CD4-positive, alpha-beta T cell treated with Interleukin-6 for 4 hours (primary cell): ENCODE data around the gene CERS1.
A peak's percentile ranks its signal among the peaks of the same experiment; 100 is the strongest.

Source experiments
- DNase-seq: peaks from one replicate; pipeline ENCODE4 v3.0.0-alpha.2; 2020; ENCODE audit warnings: mixed read lengths

Gene CERS1

DNA sequence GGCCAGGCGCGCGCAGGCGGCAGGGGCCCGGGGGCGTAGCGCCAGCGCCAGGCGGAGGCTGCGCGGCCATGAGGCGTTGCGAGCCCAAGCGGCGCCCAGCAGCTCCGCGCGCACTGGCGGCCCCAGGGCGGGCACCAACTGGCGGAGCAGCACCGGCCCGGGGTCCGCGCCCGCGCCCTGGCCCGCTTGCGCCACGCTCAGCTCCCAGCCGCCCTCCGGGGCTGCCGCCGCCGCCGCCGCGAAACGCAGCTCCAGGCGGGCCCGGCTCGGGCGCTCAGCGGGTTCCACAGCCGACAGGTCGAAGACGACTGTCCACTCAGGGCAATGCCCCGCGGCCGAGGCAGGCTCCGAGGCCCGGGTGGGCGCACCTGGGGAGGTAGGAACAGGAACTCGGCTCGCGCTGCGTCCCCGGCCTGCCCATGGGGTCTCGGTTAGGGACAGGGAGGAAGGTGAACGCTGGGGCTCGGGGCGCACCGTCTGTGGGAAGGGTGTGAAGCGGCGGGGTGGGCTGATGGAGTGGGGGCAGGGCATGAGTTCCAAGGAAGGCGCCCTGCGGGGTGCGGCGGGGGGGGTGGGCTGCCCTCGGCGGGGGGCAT, 26.8 kb downstream of the CERS1 start:
- DNase-seq = no peak

DNA sequence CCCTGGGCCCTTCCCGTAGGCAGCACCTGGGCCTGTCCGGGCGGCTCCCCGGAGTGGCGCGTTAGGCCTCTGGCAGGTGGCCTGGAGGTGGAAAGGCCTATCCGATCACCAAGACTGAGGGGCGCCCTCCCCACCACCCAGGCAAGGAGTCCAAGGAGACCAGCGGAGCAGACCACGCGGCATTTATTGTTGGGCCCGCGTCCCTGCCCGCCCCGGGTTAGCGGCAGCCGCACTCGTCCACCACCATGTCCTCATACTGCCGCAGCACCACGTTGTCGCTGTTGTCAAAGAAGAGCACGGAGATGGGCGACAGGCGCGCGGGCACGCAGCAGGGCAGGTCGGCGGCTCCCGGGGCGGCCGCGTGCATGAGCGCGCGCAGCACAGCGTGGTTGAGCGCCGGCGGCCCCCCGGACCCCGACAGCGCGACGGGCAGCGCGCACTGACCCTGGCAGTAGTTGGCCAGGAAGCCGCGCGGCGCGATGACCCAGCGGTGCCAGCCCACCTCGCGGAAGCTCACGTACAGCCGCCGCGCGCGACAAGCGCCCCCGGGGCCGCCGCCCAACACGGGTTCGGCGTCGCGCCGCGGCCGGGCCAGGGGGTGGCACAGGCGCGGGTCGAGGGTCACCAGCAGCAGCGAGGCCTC, 27.5 kb downstream of the CERS1 start:
- DNase-seq = no peak

- no peak for DNase-seq
These were observed 28.2 kb downstream of the CERS1 start for GRCh38 chr19:18867751-18868150.

- no peak for DNase-seq
These were observed 28.8 kb downstream of the CERS1 start for GRCh38 chr19:18867199-18867598.

GRCh38 chr19:18866800-18867123, 29.2 kb downstream of the CERS1 start:
- no peak for DNase-seq

GRCh38 chr19:18865973-18866799, 29.8 kb downstream of the CERS1 start:
- peak; percentile 66 for DNase-seq

DNA sequence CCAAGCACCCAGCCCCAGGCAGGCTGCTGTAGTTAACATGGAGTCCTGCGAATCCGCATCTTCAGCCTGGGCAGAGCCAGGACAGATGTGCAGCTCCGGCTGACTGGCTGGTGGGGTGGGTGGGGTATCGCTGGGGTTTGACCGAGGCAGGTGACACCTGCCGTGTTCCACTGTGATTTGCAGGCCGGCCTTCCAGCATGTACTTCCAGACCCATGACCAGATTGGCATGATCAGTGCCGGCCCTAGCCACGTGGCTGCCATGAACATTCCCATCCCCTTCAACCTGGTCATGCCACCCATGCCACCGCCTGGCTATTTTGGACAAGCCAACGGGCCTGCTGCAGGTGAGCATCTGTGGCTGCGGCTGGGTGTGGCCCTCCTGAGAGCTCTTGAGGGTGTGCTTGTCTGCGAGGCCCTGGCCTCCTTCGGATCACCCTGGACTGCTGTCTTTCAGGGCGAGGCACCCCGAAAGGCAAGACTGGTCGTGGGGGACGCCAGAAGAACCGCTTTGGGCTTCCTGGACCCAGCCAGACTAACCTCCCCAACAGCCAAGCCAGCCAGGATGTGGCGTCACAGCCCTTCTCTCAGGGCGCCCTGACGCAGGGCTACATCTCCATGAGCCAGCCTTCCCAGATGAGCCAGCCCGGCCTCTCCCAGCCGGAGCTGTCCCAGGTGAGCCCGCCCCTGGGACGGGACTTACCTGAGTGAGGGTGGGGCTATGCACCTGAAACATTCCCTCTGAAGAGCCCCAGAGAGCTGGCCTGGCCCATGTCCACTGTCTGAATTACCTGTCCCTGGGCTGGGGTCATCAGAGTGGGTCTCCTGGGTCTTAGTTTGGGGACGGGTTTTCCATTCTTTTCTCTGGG, 30.6 kb downstream of the CERS1 start:
- DNase-seq = no peak

DNA sequence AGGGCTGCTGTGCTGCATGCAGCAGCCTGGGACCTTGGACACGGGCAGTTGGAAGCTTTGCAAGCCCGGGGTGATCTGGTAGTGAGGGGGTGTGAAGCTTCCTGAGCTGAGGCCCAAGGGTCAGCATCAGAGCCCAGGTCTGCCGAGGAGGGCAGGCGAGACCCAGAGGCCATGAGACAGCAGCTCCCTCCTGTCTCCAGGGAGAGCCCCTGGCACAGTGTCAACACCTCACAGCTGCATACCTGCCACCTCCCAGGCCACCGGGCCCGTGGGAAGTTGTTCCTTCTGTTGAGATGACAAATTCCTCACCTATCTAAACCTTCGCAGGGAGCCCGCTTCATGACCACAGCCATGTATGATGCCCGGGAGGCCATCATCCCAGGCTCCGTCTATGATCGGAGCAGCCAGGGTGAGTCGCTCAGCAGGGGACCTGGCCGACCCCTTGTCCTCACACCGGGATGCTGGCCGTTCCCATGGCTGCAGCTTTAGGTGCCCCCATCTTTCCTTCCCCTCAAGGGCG, 32.1 kb downstream of the CERS1 start:
- no peak for DNase-seq

DNA sequence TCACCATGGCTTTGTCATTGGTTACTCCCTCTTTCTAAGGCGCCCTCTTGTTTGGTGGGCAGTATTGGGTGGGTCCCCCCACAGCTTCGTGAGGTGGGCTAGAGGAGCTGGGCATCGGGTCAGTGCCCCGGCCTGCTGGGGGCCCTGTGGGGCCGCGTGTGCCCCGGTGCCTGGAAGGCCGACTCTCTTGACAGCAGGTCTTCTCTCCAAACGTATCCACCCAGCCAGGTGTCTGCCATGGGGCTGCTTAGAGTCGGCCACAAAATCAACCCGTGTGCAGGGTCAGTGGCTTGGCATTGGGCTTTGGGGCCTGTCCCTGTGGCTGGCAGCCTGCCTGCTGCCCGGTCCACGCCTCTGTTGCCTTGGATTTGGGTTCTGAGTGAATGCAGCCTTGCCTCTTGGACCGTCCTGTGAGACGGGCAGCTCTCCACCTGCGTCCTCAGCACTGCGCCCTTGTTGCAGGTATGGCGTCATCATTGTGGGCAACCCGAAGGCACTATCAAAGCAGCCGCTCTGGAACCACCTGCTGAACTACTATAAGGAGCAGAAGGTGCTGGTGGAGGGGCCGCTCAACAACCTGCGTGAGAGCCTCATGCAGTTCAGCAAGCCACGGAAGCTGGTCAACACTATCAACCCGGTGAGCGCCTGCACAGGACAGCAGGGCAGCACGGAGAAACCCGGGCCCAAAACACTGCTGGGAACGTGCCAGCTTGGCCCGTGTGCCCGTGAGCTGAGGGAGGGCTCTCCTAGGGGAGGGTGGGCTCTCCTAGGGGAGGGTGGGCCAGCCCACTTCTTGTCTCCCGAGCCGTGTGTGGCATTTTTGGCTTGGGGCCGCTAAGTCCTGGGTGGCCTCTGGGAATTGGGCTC, 32.7 kb downstream of the CERS1 start:
- no peak for DNase-seq

GRCh38 chr19:18861917-18862316, 34.0 kb downstream of the CERS1 start:
- DNase-seq = no peak

DNA sequence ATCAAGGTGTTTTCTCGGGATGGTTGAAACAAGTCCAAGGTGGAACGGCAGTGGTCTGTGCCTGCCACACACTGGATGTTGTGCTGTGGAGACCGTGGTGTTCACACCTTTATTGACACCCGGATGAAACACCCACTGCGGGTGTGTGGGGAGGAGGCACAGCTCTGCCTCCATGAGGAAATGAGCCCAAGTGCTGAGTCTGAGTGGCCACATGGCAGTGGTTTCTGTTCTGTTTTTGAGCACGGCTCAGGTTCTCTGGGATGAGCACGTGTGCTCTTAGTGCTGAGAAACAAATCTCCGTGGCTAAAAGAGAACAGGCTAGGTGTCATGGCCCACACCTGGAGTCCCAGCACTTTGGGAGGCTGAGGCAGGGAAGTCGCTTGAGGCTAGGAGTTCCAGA, 34.7 kb downstream of the CERS1 start:
- no peak for DNase-seq

DNA sequence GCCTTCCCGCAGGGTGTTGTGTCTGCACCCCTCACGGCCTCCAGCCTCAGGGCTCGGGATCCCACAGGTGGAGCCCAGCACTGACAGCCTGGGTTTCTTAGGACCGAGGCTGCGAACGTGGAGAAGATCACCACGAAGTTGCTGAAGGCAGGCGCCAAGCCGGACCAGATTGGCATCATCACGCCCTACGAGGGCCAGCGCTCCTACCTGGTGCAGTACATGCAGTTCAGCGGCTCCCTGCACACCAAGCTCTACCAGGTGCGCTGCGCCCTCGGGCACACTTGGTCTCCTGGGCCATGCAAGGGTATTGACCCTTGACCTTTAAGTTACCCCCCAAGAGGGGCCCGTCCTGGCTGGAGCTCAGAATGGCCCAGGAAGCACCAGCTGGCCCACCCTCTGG, 35.2 kb downstream of the CERS1 start:
- no peak for DNase-seq

DNA sequence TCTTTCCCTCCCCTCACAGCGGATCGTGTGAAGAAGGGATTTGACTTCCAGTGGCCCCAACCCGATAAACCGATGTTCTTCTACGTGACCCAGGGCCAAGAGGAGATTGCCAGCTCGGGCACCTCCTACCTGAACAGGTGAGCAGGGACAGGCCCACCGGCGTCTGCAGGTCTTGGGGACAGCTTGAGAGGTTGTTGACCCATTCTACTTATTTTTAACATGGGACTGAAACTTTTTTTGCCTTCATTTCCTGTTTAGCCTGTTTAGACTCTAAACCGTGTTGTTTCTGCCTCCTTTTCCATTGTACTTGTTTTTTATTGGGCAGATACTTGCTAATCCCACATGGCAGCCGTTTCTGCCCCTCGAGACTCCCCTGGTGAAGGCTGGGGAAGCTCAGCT, 35.7 kb downstream of the CERS1 start:
- no peak for DNase-seq

DNA sequence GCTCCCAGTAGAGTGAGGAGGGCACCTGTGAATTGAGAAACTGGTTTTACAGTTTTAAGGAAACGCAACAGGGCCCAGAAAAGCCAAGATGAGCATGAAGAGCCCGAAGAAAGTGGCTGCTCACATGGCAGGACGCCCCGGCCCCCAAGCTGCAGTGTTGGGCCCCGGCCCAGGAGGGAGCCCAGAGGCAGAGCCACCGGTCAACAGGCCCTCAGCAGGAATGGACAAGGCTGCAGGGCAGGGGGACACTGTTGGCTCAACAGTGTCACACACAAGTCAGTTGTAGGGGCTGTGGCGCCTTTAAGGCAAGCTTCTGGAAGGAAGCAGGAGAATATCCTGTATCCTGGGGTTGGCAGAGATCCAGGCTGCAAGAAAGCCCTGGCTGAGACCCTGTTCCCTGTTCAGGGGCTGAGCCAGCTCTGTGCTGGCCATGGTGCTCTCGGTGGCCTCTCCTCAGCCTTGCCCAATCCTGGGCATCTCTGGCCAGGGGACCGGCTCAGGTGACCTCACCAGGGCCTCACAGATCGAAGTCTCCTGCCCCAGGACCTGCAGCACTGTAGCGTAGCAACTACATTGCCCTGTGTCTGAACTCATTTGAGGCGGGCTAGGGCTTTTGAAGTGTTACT, 36.2 kb downstream of the CERS1 start:
- no peak for DNase-seq

GRCh38 chr19:18858906-18859646, 36.9 kb downstream of the CERS1 start:
- DNase-seq = no peak

DNA sequence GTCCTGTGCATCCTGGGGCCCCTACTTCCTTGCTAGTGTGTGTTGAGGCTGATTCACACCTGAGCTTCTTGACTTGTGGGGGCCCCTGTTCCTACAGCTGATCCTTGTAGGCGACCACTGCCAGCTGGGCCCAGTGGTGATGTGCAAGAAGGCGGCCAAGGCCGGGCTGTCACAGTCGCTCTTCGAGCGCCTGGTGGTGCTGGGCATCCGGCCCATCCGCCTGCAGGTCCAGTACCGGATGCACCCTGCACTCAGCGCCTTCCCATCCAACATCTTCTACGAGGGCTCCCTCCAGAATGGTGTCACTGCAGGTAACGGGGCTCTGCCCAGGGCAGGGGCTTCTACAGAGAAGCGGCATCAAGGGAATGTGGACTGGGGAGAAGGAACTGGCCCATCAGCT, 38.7 kb downstream of the CERS1 start:
- DNase-seq = no peak

DNA sequence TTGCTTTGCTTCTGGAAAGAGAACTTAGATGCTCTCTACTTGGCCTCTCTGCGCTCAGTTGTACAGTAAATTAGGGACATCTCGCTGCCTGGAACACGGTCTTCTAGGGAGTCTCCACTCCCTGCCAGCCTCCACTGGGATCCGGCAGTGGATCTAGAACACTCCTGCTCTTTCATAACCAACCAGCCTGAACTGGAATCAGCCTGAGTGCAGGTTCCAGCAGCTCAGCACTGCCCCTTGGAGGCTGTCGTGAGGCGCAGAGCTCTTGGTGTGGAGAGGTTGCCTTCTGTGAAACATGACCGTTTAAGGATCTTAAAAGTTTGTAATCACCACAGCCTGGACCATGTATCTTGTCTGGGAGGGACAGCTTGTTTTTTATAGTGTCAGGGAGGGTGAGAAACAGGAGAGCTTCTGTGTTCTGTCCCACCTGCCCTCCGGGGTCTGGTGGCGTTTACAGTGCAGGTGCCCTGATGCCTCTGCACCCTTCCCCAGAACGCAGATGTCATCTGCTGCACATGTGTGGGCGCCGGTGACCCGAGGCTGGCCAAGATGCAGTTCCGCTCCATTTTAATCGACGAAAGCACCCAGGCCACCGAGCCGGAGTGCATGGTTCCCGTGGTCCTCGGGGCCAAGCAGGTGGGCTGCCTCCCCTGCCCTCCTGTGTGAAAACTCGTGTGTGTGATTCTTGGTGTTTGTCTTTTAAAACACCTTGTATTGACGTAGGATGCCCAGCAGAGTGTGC, 39.4 kb downstream of the CERS1 start:
- DNase-seq = no peak

- no peak for DNase-seq
These were observed 40.1 kb downstream of the CERS1 start for GRCh38 chr19:18855647-18856384.

- no peak for DNase-seq
These were observed 41.0 kb downstream of the CERS1 start for GRCh38 chr19:18854982-18855381.
